ENCODE measurements around the gene ALDH1A2. TPM values are rescaled to one million over a fixed set of nuclear protein-coding genes. Genes with fewer than 3 reads are reported as not detected.
"Not testable (repeated sequence)": the region's sequence is repeated elsewhere in the genome, so short reads cannot be mapped to it uniquely, and the experiment has no call there.

ALDH1A2 gene
- total RNA-seq, result 11.0 TPM

DNA sequence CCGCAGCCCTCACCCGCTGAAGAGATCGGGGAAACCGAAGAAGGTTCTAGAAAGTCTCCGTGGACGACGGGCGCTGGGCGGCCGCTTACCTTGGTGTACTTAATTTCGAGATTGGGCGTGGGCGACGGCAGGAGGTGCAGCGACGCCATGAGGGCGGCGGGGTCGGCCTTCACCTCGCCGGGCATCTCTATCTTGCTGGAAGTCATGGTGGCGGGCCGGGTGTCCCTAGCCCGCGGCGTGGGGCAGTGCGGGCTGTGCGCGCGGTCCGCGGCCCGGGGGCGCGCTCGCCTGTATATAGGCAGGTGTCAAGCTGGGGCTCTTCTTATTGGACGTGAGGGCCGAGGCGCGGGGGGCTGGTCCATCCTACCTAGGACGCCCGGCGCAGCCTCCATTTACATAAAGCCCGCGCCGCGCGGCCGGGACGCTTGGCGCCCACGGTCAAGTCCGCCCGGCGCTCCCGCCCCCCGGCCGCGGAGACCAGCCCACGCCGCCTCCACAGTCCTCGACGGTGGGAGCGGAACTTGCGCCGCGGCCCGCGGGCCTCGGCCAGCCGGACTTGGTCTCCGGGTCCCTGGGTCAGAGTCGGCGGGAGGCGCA, at the start of gene ALDH1A2:
Gene ALDH1A2, minus strand, starts transcription at position 267 of the 597 bp plus-strand sequence. Its CDS starts 61 bp downstream, at position 206.
- peak within 1 kb of the TSS; percentile 51 to 59 (median 58) for H3K4me3 ChIP-seq (ENCODE audit: low read length in 3 of 3)
- H3K4me1 ChIP-seq (ENCODE audit: control insufficient read depth in 3 of 3, insufficient read depth in 3 of 3, low read length in 3 of 3), result peaks cover 3 to 7% (median 5%) of the 10 kb centered on the region in 3 donors
- peaks cover 33 to 48% (median 48%) of the 10 kb centered on the region in 3 donors for H3K27me3 ChIP-seq (ENCODE audit: control insufficient read depth in 3 of 3, insufficient read depth in 3 of 3, low read length in 3 of 3)
- H3K27ac ChIP-seq (ENCODE audit: low read depth, low read length), result peak within 1 kb of the TSS; percentile 58
- no peaks in the 10 kb centered on the region for H3K36me3 ChIP-seq (ENCODE audit: control insufficient read depth in 3 of 3, insufficient read depth in 3 of 3, low read length in 3 of 3)
- H3K9me3 ChIP-seq (ENCODE audit: control insufficient read depth in 3 of 3, low read length in 3 of 3), result no peaks in the 10 kb centered on the region
- peak within 1 kb of the TSS in 2 of 3 donors; percentile 14 to 65 for H3K9ac ChIP-seq (ENCODE audit: low read depth in 1 of 3, low read length in 3 of 3)

DNA sequence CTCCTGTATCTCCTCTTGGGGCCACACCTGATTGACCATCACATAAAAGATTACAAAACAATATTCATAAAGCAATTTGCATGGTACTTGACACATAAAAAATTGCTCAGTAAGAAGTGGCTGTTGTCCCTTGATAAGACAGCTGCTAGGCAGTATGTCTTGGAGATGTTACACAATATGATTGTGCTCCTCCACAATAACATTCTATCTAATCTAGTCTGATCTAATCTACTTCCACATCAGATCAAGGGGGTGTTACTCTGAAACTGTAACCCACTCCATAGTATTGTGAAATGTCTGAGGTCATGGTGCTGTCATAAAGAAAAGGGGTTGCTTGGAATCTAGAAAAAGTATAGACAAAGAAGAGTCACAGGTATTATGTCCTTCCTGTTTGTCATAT, 49.3 kb upstream of the ALDH1A2 start:
- H3K27me3 ChIP-seq (ENCODE audit: control insufficient read depth in 3 of 3, insufficient read depth in 3 of 3, low read length in 3 of 3), result peaks cover 0 to 4% (median 0%) of the 10 kb centered on the region in 3 donors
- H3K36me3 ChIP-seq (ENCODE audit: control insufficient read depth in 3 of 3, insufficient read depth in 3 of 3, low read length in 3 of 3), result no peaks in the 10 kb centered on the region
- no peaks in the 10 kb centered on the region for H3K4me1 ChIP-seq (ENCODE audit: control insufficient read depth in 3 of 3, insufficient read depth in 3 of 3, low read length in 3 of 3)
- no peak overlapping the region for H3K4me3 ChIP-seq (ENCODE audit: low read length in 3 of 3)
- no peaks in the 10 kb centered on the region for H3K9me3 ChIP-seq (ENCODE audit: control insufficient read depth in 3 of 3, low read length in 3 of 3)
- no peak overlapping the region for H3K27ac ChIP-seq (ENCODE audit: low read depth, low read length)
- H3K9ac ChIP-seq (ENCODE audit: low read depth in 1 of 3, low read length in 3 of 3), result no peak overlapping the region

DNA sequence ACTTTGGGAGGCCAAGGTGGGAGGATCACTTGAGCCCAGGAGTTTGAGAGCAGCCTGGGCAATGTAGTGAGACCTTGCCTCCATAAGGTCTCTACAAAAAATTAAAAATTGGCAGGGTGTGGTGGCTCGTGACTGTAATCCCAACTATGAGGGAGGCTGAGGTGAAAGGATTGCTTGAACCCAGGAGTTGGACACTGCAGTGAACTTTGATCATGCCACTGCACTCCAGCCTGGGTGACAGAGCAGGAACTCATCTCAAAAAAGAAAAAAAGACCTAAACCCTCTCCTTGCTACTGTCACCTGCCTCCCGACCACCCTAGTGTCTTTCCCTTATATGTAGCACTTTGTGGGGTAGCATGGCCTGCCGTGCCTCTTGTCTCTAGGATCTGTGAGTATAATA, 48.9 kb upstream of the ALDH1A2 start:
- H3K9me3 ChIP-seq (ENCODE audit: control insufficient read depth in 3 of 3, low read length in 3 of 3), result no peaks in the 10 kb centered on the region
- peaks cover 0 to 5% (median 0%) of the 10 kb centered on the region in 3 donors for H3K27me3 ChIP-seq (ENCODE audit: control insufficient read depth in 3 of 3, insufficient read depth in 3 of 3, low read length in 3 of 3)
- no peaks in the 10 kb centered on the region for H3K36me3 ChIP-seq (ENCODE audit: control insufficient read depth in 3 of 3, insufficient read depth in 3 of 3, low read length in 3 of 3)
- no peak overlapping the region for H3K9ac ChIP-seq (ENCODE audit: low read depth in 1 of 3, low read length in 3 of 3)
- H3K4me1 ChIP-seq (ENCODE audit: control insufficient read depth in 3 of 3, insufficient read depth in 3 of 3, low read length in 3 of 3), result no peaks in the 10 kb centered on the region
- no peak overlapping the region for H3K4me3 ChIP-seq (ENCODE audit: low read length in 3 of 3)
- no peak overlapping the region for H3K27ac ChIP-seq (ENCODE audit: low read depth, low read length)

GRCh38 chr15:58113358-58113757, 47.8 kb upstream of the ALDH1A2 start:
- not testable (repeated sequence) for H3K9ac ChIP-seq (ENCODE audit: low read depth in 1 of 3, low read length in 3 of 3); H3K36me3 ChIP-seq (ENCODE audit: control insufficient read depth in 3 of 3, insufficient read depth in 3 of 3, low read length in 3 of 3); H3K4me3 ChIP-seq (ENCODE audit: low read length in 3 of 3); H3K9me3 ChIP-seq (ENCODE audit: control insufficient read depth in 3 of 3, low read length in 3 of 3); H3K27ac ChIP-seq (ENCODE audit: low read depth, low read length); H3K4me1 ChIP-seq (ENCODE audit: control insufficient read depth in 3 of 3, insufficient read depth in 3 of 3, low read length in 3 of 3); H3K27me3 ChIP-seq (ENCODE audit: control insufficient read depth in 3 of 3, insufficient read depth in 3 of 3, low read length in 3 of 3)

- Histone ChIP-seq H3K36me3 (ENCODE audit: control insufficient read depth in 3 of 3, insufficient read depth in 3 of 3, low read length in 3 of 3) (no peaks in the 10 kb centered on the region), H3K27me3 (ENCODE audit: control insufficient read depth in 3 of 3, insufficient read depth in 3 of 3, low read length in 3 of 3) (peaks cover 0 to 5% (median 0%) of the 10 kb centered on the region in 3 donors), H3K27ac (ENCODE audit: low read depth, low read length) (no peak overlapping the region), H3K4me1 (ENCODE audit: control insufficient read depth in 3 of 3, insufficient read depth in 3 of 3, low read length in 3 of 3) (no peaks in the 10 kb centered on the region), H3K9me3 (ENCODE audit: control insufficient read depth in 3 of 3, low read length in 3 of 3) (no peaks in the 10 kb centered on the region), H3K9ac (ENCODE audit: low read depth in 1 of 3, low read length in 3 of 3) (no peak overlapping the region), H3K4me3 (ENCODE audit: low read length in 3 of 3) (no peak overlapping the region)
Measured at GRCh38 chr15:58111718-58112104, 46.2 kb upstream of the ALDH1A2 start.

- no peaks in the 10 kb centered on the region for H3K9me3 ChIP-seq (ENCODE audit: control insufficient read depth in 3 of 3, low read length in 3 of 3)
- H3K27me3 ChIP-seq (ENCODE audit: control insufficient read depth in 3 of 3, insufficient read depth in 3 of 3, low read length in 3 of 3), result peaks cover 0 to 5% (median 0%) of the 10 kb centered on the region in 3 donors
- H3K36me3 ChIP-seq (ENCODE audit: control insufficient read depth in 3 of 3, insufficient read depth in 3 of 3, low read length in 3 of 3), result no peaks in the 10 kb centered on the region
Measured at GRCh38 chr15:58110999-58111717, 45.6 kb upstream of the ALDH1A2 start.

DNA sequence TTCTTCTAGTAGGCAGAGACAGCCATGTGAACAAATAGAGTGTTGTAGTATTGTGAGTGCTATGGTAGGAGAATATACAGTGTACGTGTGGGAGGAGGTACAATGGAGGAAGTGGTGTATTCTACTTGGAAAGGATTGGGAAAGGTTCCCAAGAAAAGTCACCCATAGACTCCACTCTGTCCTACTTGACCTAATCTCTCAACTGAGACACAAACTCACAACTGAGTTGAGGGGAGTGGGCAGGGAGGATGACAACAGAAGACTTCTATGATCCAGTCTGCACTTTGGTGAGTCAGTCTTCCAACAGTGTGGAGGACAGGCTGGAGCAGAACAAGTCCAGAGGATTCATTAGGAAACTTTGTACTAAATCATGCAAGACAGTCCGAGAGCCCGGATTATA, 43.9 kb upstream of the ALDH1A2 start:
- H3K9me3 ChIP-seq (ENCODE audit: control insufficient read depth in 3 of 3, low read length in 3 of 3), result no peaks in the 10 kb centered on the region
- no peak overlapping the region for H3K9ac ChIP-seq (ENCODE audit: low read depth in 1 of 3, low read length in 3 of 3)
- no peaks in the 10 kb centered on the region for H3K36me3 ChIP-seq (ENCODE audit: control insufficient read depth in 3 of 3, insufficient read depth in 3 of 3, low read length in 3 of 3)
- peaks cover 0 to 5% (median 0%) of the 10 kb centered on the region in 3 donors for H3K27me3 ChIP-seq (ENCODE audit: control insufficient read depth in 3 of 3, insufficient read depth in 3 of 3, low read length in 3 of 3)
- no peaks in the 10 kb centered on the region for H3K4me1 ChIP-seq (ENCODE audit: control insufficient read depth in 3 of 3, insufficient read depth in 3 of 3, low read length in 3 of 3)
- H3K4me3 ChIP-seq (ENCODE audit: low read length in 3 of 3), result no peak overlapping the region
- H3K27ac ChIP-seq (ENCODE audit: low read depth, low read length), result no peak overlapping the region

More at GRCh38 chr15:58110999-58111717, 45.6 kb upstream of the ALDH1A2 start:
- Histone ChIP-seq H3K4me3 (ENCODE audit: low read length in 3 of 3) (no peak overlapping the region), H3K4me1 (ENCODE audit: control insufficient read depth in 3 of 3, insufficient read depth in 3 of 3, low read length in 3 of 3) (no peaks in the 10 kb centered on the region), H3K9ac (ENCODE audit: low read depth in 1 of 3, low read length in 3 of 3) (no peak overlapping the region), H3K27ac (ENCODE audit: low read depth, low read length) (no peak overlapping the region)

DNA sequence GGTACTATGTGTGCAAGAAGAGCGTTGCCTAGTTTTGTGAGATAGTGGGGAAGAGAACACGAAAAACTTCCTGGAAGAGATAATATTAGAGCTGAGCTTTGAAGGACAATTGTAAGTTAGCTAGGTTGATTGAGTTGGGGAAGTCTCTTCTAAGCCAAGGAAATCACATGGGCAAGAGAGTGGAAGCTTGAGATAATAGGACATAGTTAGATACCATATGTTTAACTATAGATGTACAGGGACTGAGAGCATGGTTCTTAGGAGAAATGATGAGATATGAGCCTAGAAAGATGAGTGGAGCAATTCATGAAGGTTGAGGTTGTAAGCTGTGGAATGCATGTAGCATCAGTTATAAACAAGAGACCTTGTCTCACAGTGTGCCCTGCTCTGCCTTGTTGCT, 42.6 kb upstream of the ALDH1A2 start:
- Histone ChIP-seq H3K9ac (ENCODE audit: low read depth in 1 of 3, low read length in 3 of 3) (no peak overlapping the region), H3K27me3 (ENCODE audit: control insufficient read depth in 3 of 3, insufficient read depth in 3 of 3, low read length in 3 of 3) (peaks cover 0 to 5% (median 4%) of the 10 kb centered on the region in 3 donors)

GRCh38 chr15:58103482-58103881, 38.0 kb upstream of the ALDH1A2 start:
- Histone ChIP-seq H3K4me3 (ENCODE audit: low read length in 3 of 3) (no peak overlapping the region), H3K9me3 (ENCODE audit: control insufficient read depth in 3 of 3, low read length in 3 of 3) (no peaks in the 10 kb centered on the region), H3K4me1 (ENCODE audit: control insufficient read depth in 3 of 3, insufficient read depth in 3 of 3, low read length in 3 of 3) (no peaks in the 10 kb centered on the region), H3K9ac (ENCODE audit: low read depth in 1 of 3, low read length in 3 of 3) (no peak overlapping the region), H3K27ac (ENCODE audit: low read depth, low read length) (no peak overlapping the region), H3K36me3 (ENCODE audit: control insufficient read depth in 3 of 3, insufficient read depth in 3 of 3, low read length in 3 of 3) (no peaks in the 10 kb centered on the region), H3K27me3 (ENCODE audit: control insufficient read depth in 3 of 3, insufficient read depth in 3 of 3, low read length in 3 of 3) (peaks cover 0 to 6% (median 0%) of the 10 kb centered on the region in 3 donors)

More for the DNA sequence above, 42.6 kb upstream of the ALDH1A2 start:
- no peak overlapping the region for H3K27ac ChIP-seq (ENCODE audit: low read depth, low read length)
- no peaks in the 10 kb centered on the region for H3K4me1 ChIP-seq (ENCODE audit: control insufficient read depth in 3 of 3, insufficient read depth in 3 of 3, low read length in 3 of 3)
- H3K4me3 ChIP-seq (ENCODE audit: low read length in 3 of 3), result no peak overlapping the region
- H3K9me3 ChIP-seq (ENCODE audit: control insufficient read depth in 3 of 3, low read length in 3 of 3), result no peaks in the 10 kb centered on the region
- H3K36me3 ChIP-seq (ENCODE audit: control insufficient read depth in 3 of 3, insufficient read depth in 3 of 3, low read length in 3 of 3), result no peaks in the 10 kb centered on the region

DNA sequence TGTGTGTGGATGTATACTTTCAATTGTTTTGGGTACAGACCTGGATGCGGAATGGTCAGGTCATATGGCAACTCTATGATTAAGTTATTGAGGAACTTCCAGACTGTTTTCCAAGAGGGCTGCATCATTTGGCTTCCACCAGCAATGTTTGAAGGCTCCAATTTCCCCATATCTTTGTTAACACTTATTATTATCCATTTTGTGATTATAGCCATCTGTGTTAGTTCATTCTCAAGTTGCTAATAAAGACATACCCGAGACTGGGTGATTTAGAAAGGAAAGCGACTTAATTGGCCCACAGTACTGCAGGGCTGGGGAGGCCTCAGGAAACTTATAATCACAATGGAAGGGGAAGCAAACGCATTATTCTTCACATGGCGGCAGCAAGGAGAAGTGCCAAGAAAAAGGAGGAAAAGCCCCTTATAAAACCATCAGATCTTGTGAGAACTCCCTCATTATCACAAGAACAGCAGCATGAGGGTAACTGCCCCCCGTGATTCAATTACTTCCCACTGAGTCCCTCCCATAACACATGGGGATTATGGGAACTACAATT, 31.1 kb upstream of the ALDH1A2 start:
- Histone ChIP-seq H3K4me1 (ENCODE audit: control insufficient read depth in 3 of 3, insufficient read depth in 3 of 3, low read length in 3 of 3) (no peaks in the 10 kb centered on the region), H3K4me3 (ENCODE audit: low read length in 3 of 3) (no peak overlapping the region), H3K36me3 (ENCODE audit: control insufficient read depth in 3 of 3, insufficient read depth in 3 of 3, low read length in 3 of 3) (no peaks in the 10 kb centered on the region), H3K27ac (ENCODE audit: low read depth, low read length) (no peak overlapping the region), H3K27me3 (ENCODE audit: control insufficient read depth in 3 of 3, insufficient read depth in 3 of 3, low read length in 3 of 3) (no peaks in the 10 kb centered on the region), H3K9ac (ENCODE audit: low read depth in 1 of 3, low read length in 3 of 3) (no peak overlapping the region), H3K9me3 (ENCODE audit: control insufficient read depth in 3 of 3, low read length in 3 of 3) (no peaks in the 10 kb centered on the region)

All from skeletal muscle tissue (tissue), 4 donors.